Kidney epithelial cell (primary cell): ENCODE data around the gene HS6ST3. TPM values are rescaled to one million over a fixed set of nuclear protein-coding genes. Genes with fewer than 3 reads are reported as not detected.

Experiments used
- DNase-seq: peaks from one replicate; pipeline ENCODE4 v3.0.0-alpha.2; 2010; ENCODE audit warnings: low read depth
- H3K27me3 ChIP-seq: 2 replicates; pipeline ENCODE4 v1.6.0; 2011; ENCODE audit warnings: low read length; ENCODE audit not compliant: control insufficient read depth, insufficient read depth
- H3K36me3 ChIP-seq: 2 replicates; pipeline ENCODE4 v1.5.1; 2011; ENCODE audit warnings: low read length; ENCODE audit not compliant: control insufficient read depth, insufficient read depth
- H3K4me3 ChIP-seq: 2 replicates; pipeline ENCODE4 v1.5.1; 2011; ENCODE audit warnings: low read depth, mild to moderate bottlenecking, control low read depth, low read length
- total RNA-seq: library from RNA; depleted of rRNA; stranded (reverse); fragments of >200 nt; gene quantifications from 2 replicates; pipeline ENCODE4 v1.2.3, GENCODE V29; 2015
- TF ChIP-seq, protein P1 (sequence below): IDR thresholded peaks from 2 replicates; pipeline ENCODE4 v1.5.1; 2011; ENCODE audit warnings: mild to moderate bottlenecking, moderate library complexity, low read length, control low read depth, inconsistent platforms; ENCODE audit not compliant: insufficient read depth, poor library complexity, severe bottlenecking

The HS6ST3 gene
- total RNA-seq, 1 donor from 2014 or later, result 0.38 TPM

DNA sequence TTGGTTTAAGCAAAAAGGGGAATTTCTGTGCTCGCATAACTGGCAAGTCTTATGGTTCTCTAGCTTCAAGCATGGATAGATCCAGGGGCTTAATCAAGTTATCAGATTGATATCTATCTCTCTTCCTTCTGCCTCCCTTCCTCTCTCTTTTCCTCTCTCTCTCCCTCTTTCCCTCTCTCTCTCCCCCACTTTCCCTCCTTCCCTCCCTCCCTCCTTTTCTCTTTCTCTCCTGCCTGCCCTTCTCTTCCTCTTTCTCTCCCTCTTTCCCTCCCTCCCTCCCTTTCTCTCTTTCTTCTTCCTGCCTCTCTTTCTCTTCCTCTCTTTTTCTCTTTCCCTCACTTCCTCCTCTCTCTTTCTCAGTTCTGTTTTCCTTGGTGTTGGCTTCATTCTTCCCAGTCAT, 195.8 kb downstream of the HS6ST3 start:
- no peaks in the 10 kb centered on the region for H3K27me3 ChIP-seq
- H3K4me3 ChIP-seq, result no peak overlapping the region
- TF ChIP-seq, protein P1, sequence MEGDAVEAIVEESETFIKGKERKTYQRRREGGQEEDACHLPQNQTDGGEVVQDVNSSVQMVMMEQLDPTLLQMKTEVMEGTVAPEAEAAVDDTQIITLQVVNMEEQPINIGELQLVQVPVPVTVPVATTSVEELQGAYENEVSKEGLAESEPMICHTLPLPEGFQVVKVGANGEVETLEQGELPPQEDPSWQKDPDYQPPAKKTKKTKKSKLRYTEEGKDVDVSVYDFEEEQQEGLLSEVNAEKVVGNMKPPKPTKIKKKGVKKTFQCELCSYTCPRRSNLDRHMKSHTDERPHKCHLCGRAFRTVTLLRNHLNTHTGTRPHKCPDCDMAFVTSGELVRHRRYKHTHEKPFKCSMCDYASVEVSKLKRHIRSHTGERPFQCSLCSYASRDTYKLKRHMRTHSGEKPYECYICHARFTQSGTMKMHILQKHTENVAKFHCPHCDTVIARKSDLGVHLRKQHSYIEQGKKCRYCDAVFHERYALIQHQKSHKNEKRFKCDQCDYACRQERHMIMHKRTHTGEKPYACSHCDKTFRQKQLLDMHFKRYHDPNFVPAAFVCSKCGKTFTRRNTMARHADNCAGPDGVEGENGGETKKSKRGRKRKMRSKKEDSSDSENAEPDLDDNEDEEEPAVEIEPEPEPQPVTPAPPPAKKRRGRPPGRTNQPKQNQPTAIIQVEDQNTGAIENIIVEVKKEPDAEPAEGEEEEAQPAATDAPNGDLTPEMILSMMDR, result no peak
- DNase-seq, result no peak
- H3K36me3 ChIP-seq, result no peaks in the 10 kb centered on the region

DNA sequence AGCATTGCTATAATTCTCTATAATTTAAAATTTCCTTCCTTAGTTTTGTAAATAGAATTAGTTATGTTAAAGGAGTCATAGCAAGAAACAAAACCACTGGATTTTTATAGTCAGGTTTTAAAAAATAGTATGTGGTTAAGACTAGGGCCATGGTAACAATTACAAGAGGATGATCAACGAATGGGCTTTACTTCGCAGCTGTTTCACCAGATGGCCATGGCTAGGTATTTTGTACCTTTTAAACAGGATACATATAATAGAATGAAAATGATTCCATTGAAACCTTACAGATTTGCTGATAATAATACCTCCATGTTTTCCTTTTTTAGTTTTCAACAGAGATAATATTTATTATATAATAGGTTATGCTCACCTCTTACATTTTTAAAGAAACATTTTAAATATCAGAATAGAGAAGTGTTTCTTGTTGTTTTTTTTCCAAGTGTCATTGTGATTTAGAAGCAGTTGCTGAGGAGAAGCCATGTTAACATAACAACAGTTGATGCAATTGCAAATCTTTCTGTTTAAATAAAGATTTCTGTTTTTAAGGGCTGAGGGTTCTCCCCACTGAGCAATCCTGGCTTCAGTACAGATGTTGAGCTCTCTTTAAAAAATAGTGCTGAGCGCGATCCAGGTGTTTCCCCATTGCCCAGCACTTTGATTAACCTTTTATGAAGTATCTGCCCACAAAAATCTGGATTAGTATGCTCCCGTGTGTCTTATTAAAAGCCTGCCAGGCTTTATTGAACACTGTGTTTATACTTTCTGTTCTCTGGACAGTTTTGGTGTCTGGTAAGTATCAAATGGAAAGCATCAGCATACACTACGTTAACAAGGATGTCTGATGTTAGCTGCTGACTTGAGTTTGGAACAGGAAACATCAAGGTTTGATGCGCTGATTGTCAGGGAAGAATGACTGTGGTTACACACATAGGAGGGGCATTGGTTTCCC, 205.3 kb downstream of the HS6ST3 start:
- H3K4me3 ChIP-seq, result no peak overlapping the region
- TF ChIP-seq, protein P1, result no peak
- no peaks in the 10 kb centered on the region for H3K27me3 ChIP-seq
- H3K36me3 ChIP-seq, result no peaks in the 10 kb centered on the region
- DNase-seq, result no peak

DNA sequence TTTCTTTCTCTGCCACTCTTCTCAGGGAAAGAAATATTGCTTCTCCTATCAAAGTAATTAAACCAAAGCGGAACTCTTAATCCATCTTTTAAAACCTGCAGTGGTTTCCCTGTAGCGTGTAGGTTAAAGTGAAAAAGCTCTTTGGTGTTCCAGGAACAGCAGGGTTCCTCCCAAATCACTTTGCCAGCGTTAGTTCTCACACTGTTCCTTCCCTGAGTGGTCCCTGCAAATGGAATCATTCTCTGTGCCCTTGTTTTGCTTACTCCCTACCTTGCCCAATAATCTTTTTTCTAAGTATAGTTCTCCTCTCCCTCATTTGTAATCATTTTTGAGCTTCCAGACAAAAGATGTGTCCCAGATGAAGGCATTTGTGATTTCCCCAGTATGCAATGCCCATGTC, 207.5 kb downstream of the HS6ST3 start:
- DNase-seq, result no peak
- Histone ChIP-seq H3K4me3 (no peak overlapping the region), H3K27me3 (no peaks in the 10 kb centered on the region), H3K36me3 (no peaks in the 10 kb centered on the region)
- TF ChIP-seq, protein P1, result no peak

DNA sequence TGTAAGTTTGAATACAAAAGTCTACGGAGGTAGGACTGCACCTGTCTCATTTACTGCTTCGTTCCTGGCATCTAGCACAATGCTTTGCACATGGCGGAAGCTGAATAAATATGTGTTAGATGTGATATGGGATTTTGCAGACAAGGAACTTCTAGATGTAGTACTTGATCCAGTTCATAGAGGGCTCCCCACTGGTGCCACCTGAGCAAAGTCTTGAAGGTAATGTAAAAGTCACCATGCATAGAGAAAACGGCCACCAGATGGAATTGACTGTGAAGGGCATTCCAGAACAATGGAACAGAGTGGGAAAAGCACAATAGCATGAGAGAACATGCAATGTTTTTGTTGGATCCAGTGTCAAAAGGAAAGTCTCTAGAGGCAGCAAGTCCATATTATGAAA, 209.3 kb downstream of the HS6ST3 start:
- TF ChIP-seq, protein P1, result no peak
- Histone ChIP-seq H3K27me3 (no peaks in the 10 kb centered on the region), H3K36me3 (no peaks in the 10 kb centered on the region), H3K4me3 (no peak overlapping the region)
- DNase-seq, result no peak

DNA sequence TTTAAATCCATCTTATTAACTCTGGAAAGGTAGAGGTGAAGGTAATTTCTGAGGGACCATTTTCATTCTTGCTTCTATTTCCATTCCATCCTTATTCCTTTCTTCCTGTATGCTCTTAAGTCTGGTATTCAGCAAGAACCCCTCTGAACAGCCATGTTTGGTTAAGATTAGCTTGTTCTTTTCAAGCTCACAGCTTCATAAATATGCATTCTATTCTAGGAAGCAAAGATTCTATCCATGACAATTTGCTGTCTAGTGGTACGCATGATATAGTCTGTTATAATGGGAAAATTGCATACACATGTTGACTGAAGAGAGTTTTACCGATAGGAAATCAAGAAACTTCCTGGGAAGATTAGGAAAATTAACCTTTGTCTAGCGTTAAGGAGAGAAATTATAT, 218.7 kb downstream of the HS6ST3 start:
- TF ChIP-seq, protein P1, result no peak
- H3K36me3 ChIP-seq, result no peaks in the 10 kb centered on the region
- no peak for DNase-seq
- H3K4me3 ChIP-seq, result no peak overlapping the region
- H3K27me3 ChIP-seq, result no peaks in the 10 kb centered on the region

DNA sequence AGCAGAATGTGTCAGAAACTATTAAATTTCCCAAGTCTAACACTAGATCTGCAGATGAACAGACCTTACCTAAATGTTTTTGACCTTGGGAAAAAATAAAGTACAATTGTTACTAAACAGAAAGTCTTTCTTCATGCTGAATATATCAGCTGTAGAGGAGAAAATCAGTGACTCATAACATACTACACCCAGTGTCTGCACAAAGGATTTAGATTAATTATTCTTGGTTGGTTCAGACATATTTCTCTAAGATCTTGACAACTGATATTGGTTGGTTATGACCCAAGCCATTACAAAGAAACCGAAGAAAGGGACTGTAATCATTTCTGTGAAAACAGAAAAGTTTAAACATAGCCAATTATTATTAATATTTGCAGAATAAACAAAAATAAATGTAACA, 225.1 kb downstream of the HS6ST3 start:
- H3K27me3 ChIP-seq, result no peaks in the 10 kb centered on the region
- no peaks in the 10 kb centered on the region for H3K36me3 ChIP-seq

More for the DNA sequence above, 225.1 kb downstream of the HS6ST3 start:
- H3K4me3 ChIP-seq, result no peak overlapping the region
- DNase-seq, result no peak
- TF ChIP-seq, protein P1, result no peak
